Left renal cortex interstitium (tissue), 4 donors: ENCODE data around the gene KLK12. TPM values are rescaled to one million over a fixed set of nuclear protein-coding genes. Genes with fewer than 3 reads are reported as not detected.
"Not testable (repeated sequence)": the region's sequence is repeated elsewhere in the genome, so short reads cannot be mapped to it uniquely, and the experiment has no call there.

Experiments
- DNase-seq, 4 donors: peaks; one replicate each; pipeline ENCODE4 v3.0.0-alpha.2; 2013; ENCODE audit warnings: low read depth in 4 of 4, low spot score in 2 of 4, missing footprints in 1 of 4
- polyA plus RNA-seq, 4 donors: library from polyadenylated mRNA; unstranded; fragments of 120-200 nt; gene quantifications; one replicate each; pipeline ENCODE4 v1.2.1, GENCODE V29; 2013; ENCODE audit not compliant: insufficient read length in 4 of 4

The KLK12 gene
- polyA plus RNA-seq, 4 donors = not detected

- DNase-seq = not testable (repeated sequence)
Measured at GRCh38 chr19:50984416-50984815, 50.4 kb downstream of the KLK12 start.

GRCh38 chr19:50983625-50984292 lies 51.0 kb downstream of the KLK12 start, which contains the start of gene KLK7:
Gene KLK7, minus strand, starts transcription at chr19:50983917. Its CDS starts 1,518 bp downstream, at chr19:50982399.
- DNase-seq = no peak

GRCh38 chr19:50982186-50982585 lies 52.6 kb downstream of the KLK12 start:
- DNase-seq = no peak

- DNase-seq = no peak
Measured at GRCh38 chr19:50981587-50982146, 53.1 kb downstream of the KLK12 start.

GRCh38 chr19:50980208-50980607 lies 54.6 kb downstream of the KLK12 start:
- no peak for DNase-seq

- no peak for DNase-seq
Measured at GRCh38 chr19:50979758-50980157, 55.0 kb downstream of the KLK12 start.

Other genes starting within 250 kb of the KLK12 start
- gene ACP4, start 244.6 kb downstream of the KLK12 start, polyA plus RNA-seq = under 1 TPM in 3 of 4 donors, not detected in 1; 0.10 to 0.52 (median 0.25) TPM
- gene KLK1, start 211.2 kb downstream of the KLK12 start, polyA plus RNA-seq = 1 to 10 TPM; 1.6 to 2.2 (median 1.9) TPM
- not detected for gene KLK15, start 201.4 kb downstream of the KLK12 start, polyA plus RNA-seq
- gene KLK3, start 180.1 kb downstream of the KLK12 start, polyA plus RNA-seq = under 1 TPM; 0.32 to 0.85 (median 0.57) TPM
- under 1 TPM in 2 of 4 donors, not detected in 2; 0.39 to 0.42 TPM for gene KLK2, start 161.6 kb downstream of the KLK12 start, polyA plus RNA-seq
- not detected for gene KLK4, start 123.6 kb downstream of the KLK12 start, polyA plus RNA-seq
- gene KLK5, start 82.0 kb downstream of the KLK12 start, polyA plus RNA-seq = 1 to 10 TPM; 1.2 to 2.5 (median 1.5) TPM
- gene KLK6, start 65.4 kb downstream of the KLK12 start, polyA plus RNA-seq = 10 to 100 TPM; 30.9 to 45.1 (median 35.1) TPM
- 1 to 10 TPM; 4.3 to 9.0 (median 5.0) TPM for gene KLK7, start 51.1 kb downstream of the KLK12 start, polyA plus RNA-seq
- 1 to 10 TPM in 3 of 4 donors, under 1 TPM in 1; 0.90 to 4.2 (median 2.2) TPM for gene KLK8, start 33.4 kb downstream of the KLK12 start, polyA plus RNA-seq
- under 1 TPM; 0.13 to 0.48 (median 0.19) TPM for gene KLK10, start 15.3 kb downstream of the KLK12 start, polyA plus RNA-seq
- under 1 TPM; 0.30 to 0.81 (median 0.30) TPM for gene KLK11, start 8.4 kb downstream of the KLK12 start, polyA plus RNA-seq
- gene KLK13, start 30.1 kb upstream of the KLK12 start, polyA plus RNA-seq = under 1 TPM; 0.22 to 0.66 (median 0.38) TPM
- gene KLK14, start 47.9 kb upstream of the KLK12 start, polyA plus RNA-seq = under 1 TPM in 2 of 4 donors, not detected in 2; 0.51 to 0.61 TPM
- gene CTU1, start 73.4 kb upstream of the KLK12 start, polyA plus RNA-seq = 1 to 10 TPM; 2.8 to 4.7 (median 3.8) TPM
- 1 to 10 TPM in 3 of 4 donors, under 1 TPM in 1; 0.95 to 2.1 (median 1.5) TPM for gene SIGLEC9, start 89.9 kb upstream of the KLK12 start, polyA plus RNA-seq
- 1 to 10 TPM in 1 of 4 donors, under 1 TPM in 3; 0.52 to 1.1 (median 0.70) TPM for gene SIGLEC7, start 107.3 kb upstream of the KLK12 start, polyA plus RNA-seq
- gene CD33, start 190.1 kb upstream of the KLK12 start, polyA plus RNA-seq = 1 to 10 TPM; 1.4 to 2.6 (median 1.6) TPM
- gene SIGLECL1, start 216.1 kb upstream of the KLK12 start, polyA plus RNA-seq = not detected